Heart left ventricle (tissue), 16 donors: ENCODE measurements around the gene TMEM107. TPM values are rescaled to one million over a fixed set of nuclear protein-coding genes. Genes with fewer than 3 reads are reported as not detected.

Source experiments
- ATAC-seq, 4 donors: fragments of 200-7000 bp; cut with Tn5 transposase; one replicate each; pipeline ENCODE4 v1.9.1; 2020 to 2022; ENCODE audit warnings: moderate library complexity in 4 of 4, mild to moderate bottlenecking in 3 of 4, moderate number of reproducible peaks in 1 of 4
- DNase-seq, 5 donors: peaks; one replicate each; pipeline ENCODE4 v3.0.0-alpha.2; 2020
- H3K27ac ChIP-seq, 12 donors: fragments of 200-600 bp; sonication (generic) in 4 of 12; one replicate each; pipeline versions ENCODE4 v1.5.0 to v1.8.0; 2016 to 2022; ENCODE audit warnings: mild to moderate bottlenecking in 2 of 12
- H3K27me3 ChIP-seq, 9 donors: fragments of 200-600 bp; sonication (generic) in 2 of 9; one replicate each; pipeline versions ENCODE4 v1.5.1 to v1.8.0; 2016 to 2022; ENCODE audit warnings: mild to moderate bottlenecking in 3 of 9
- H3K36me3 ChIP-seq, 9 donors: fragments of 200-600 bp; sonication (generic) in 2 of 9; one replicate each; pipeline versions ENCODE4 v1.5.0 to v1.8.0; 2018 to 2022; ENCODE audit warnings: mild to moderate bottlenecking in 2 of 9
- H3K4me1 ChIP-seq, 12 donors: fragments of 200-600 bp; sonication (generic) in 4 of 12; one replicate each; pipeline versions ENCODE4 v1.5.0 to v1.8.0; 2016 to 2022; ENCODE audit warnings: mild to moderate bottlenecking in 3 of 12
- H3K4me3 ChIP-seq, 12 donors: fragments of 200-600 bp; sonication (generic) in 4 of 12; one replicate each; pipeline versions ENCODE4 v1.5.0 to v1.8.0; 2017 to 2022; ENCODE audit warnings: mild to moderate bottlenecking in 9 of 12, moderate library complexity in 4 of 12
- H3K9me3 ChIP-seq, 12 donors: fragments of 200-600 bp; sonication (generic) in 4 of 12; one replicate each; pipeline versions ENCODE4 v1.5.0 to v1.8.0; 2016 to 2022; ENCODE audit warnings: mild to moderate bottlenecking in 1 of 12
- POLR2A ChIP-seq, 2 donors: fragments of 450-650 bp; IDR thresholded peaks; one replicate each; pipeline ENCODE4 v1.6.1; 2017; ENCODE audit warnings: antibody characterized with exemption in 2 of 2, mild to moderate bottlenecking in 2 of 2, moderate library complexity in 2 of 2
- WGBS, 4 donors: extraction: QIAGEN DNeasy Blood & Tissue Kit in 2 of 4; methylation state at CpG; one replicate each; pipeline versions ENCODE4 v1.1.5 to v1.1.7; 2013 to 2018; 5-methylcytosine and 5-hydroxymethylcytosine counted together
- intact Hi-C, 10 donors: fragments of 100-400 bp; cut with DNase I; formaldehyde crosslinking; loops; one replicate each; pipeline versions ENCODE4 v1.11.1 to v1.14.2; 2022
- polyA plus RNA-seq, 2 donors: library from polyadenylated mRNA; stranded (reverse); fragments of 200-250 nt; gene quantifications; one replicate each; pipeline ENCODE4 v1.2.3, GENCODE V29; 2013
- total RNA-seq, 9 donors: library from RNA; depleted of rRNA in 2 of 9; stranded (reverse); fragments of >200 nt in 2 of 9; fragmentation: NEBNext Ultra II Directional in 3 of 9; extraction: Animal tissue kit (Norgen Biotek cat#: 25700) in 3 of 9; gene quantifications; one replicate each; pipeline versions ENCODE4 v1.1.0 to v1.2.4, GENCODE V29; 2016 to 2023
- TF ChIP-seq, protein P1 (sequence below), 12 donors: fragments of 200-600 bp; sonication (generic) in 4 of 12; IDR thresholded peaks; one replicate each; pipeline versions ENCODE4 v1.5.0 to v1.8.0; 2018 to 2022; ENCODE audit warnings: antibody characterized with exemption in 12 of 12, mild to moderate bottlenecking in 5 of 12
- donor health status: ischemic (EF 13 %, LVEDD 7.1; RV severe dilation, severe dysfunction).
- donor health status: healthy with polysubstance abuse.
- donor health status: DM: no; HTN: yes; CAD: no.
- donor health status: DM: no; HTN: no; CAD: no.
- donor health status: ischemic (EF 25% LVEDD 6.9; RV normal size, moderate dysfunction).
- donor health status: ischemic (EF 25% LVEDD 5.7; RV mildly dilated, moderate dysfunction).
- donor health status: healthy.
- donor health status: DM: yes; HTN: yes; CAD: no.
- donor health status: ischemic (EF 35%, LVEDD 5.7; RV mildly dilated, moderate dysfunction).
- donor health status: nonischemic (EF 11% LVEDD 7.7; RV severe dilation, severe dysfunction).
- donor health status: DM: yes; HTN: yes; CAD: no.
- donor health status: PGD.
- donor health status: ischemic (EF 29% LVEDD 5.4; RV normal size, mild dysfunction).
- donor health status: nonischemic (EF 23%, LVEDD 6.1; RV moderate dilation, normal function).

The TMEM107 gene
- total and polyA plus RNA-seq, 11 donors: 3.8 to 16.4 (median 8.4) TPM

DNA sequence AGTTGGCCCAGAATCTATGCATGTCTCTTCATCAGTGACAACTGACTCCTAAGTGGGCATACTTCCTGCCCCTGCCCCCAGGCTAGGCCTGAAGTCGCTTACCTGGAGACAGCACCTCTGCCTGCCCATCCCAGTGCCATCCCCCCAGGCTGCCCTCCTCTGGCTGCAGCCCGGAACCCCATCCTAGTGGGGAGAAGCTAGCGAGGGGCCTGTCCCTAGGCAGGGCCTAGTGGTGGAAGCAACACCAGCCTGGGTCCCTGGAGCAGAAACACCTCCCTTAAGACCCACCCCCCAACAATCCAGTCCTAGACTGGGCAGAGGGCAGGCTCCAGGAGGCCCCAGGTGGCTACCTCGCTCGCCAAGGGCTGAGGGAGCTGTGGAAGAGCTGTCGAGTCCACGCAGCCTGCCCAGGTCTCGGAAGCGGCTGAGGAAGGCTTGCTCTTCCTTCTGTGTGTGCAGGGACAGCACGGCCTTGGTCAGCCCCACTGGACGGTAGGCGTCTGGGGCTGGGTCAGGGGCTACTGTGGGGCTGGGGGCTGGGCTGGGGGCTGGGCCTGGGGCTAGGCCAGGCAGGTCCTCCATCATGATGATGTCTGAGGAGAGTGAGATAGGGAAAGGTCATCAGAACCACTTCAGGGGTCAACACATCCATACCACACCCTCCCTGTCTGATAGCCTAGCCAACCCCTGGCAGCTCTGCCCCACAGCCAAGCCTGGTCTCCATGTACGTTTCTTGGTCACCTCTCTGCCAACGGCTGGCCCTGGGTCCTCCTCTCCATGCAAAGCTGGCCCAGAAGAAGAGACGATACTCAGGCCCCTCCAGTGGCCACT is 31.6 kb downstream of the TMEM107 start:
- ATAC-seq (no peak), DNase-seq (peak in 1 of 5 donors; percentile 56)
- Histone ChIP-seq H3K4me1 (peaks cover 0 to 79% (median 15%) of the 10 kb centered on the region in 12 donors), H3K9me3 (no peaks in the 10 kb centered on the region), H3K36me3 (peaks cover 17 to 100% (median 100%) of the 10 kb centered on the region in 9 donors), H3K4me3 (no peak overlapping the region), H3K27ac (peak overlapping the region in 2 of 12 donors; percentile 87 to 100), H3K27me3 (no peaks in the 10 kb centered on the region)
- intact Hi-C loops: loop anchor here in 1 of 10 donors (10.0 kb wide), 1 partner anchor 300 kb away; no protein-coding TSS in a partner anchor
- 83 to 87% (median 85%) methylated on average over 12 to 15 of the region's 15 CpGs for WGBS, 4 donors
- TF ChIP-seq, protein P1, sequence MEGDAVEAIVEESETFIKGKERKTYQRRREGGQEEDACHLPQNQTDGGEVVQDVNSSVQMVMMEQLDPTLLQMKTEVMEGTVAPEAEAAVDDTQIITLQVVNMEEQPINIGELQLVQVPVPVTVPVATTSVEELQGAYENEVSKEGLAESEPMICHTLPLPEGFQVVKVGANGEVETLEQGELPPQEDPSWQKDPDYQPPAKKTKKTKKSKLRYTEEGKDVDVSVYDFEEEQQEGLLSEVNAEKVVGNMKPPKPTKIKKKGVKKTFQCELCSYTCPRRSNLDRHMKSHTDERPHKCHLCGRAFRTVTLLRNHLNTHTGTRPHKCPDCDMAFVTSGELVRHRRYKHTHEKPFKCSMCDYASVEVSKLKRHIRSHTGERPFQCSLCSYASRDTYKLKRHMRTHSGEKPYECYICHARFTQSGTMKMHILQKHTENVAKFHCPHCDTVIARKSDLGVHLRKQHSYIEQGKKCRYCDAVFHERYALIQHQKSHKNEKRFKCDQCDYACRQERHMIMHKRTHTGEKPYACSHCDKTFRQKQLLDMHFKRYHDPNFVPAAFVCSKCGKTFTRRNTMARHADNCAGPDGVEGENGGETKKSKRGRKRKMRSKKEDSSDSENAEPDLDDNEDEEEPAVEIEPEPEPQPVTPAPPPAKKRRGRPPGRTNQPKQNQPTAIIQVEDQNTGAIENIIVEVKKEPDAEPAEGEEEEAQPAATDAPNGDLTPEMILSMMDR (IDR thresholded peaks at IDR 0.05): no peak
- TF ChIP-seq POLR2A (IDR thresholded peaks at IDR 0.05): no peak

DNA sequence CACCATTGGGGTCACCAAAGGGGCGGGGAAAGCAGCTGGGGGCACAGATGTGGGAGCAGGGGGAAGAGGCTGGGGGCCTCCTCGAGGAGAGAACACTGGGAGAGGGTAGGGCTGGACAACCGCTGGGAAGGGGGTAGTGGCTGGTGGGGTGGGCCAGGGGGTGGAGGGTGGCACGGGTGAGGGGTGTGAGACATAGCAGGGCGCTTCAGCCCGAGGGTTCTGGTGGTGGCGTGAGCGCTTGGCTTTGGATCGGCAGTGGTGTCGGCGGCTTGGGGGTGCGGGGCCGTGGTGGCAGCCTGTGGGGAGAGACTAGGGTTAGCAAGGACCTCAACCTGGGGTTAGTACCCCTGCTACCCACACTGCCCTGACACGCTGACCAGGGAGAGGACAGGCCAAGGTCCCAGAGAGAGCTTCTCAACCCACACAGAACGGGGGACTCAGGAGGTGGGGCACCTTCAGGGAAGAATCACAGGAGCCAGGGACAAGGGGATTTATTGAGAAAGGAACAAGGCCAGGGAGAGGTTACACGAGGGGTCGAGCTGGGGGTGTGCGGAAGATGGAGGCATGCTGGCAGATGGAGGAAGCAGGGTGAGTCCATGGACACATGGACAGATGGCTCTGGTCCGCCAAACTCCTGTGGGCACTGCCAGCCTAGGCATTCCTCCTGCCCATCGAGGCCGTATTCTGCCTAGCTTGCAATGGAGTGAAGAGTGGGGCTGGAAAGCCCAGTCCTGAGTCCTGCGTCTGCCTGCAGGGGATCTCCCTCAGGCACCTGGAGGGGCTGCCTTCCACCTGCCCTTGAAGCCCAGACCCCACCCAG is 32.4 kb downstream of the TMEM107 start:
- peak in 2 of 5 donors; percentile 14 to 49 for DNase-seq
- intact Hi-C loops: loop anchor here in 1 of 10 donors (10.0 kb wide), 1 partner anchor 299 kb away; no protein-coding TSS in a partner anchor
- TF ChIP-seq, protein P1 (IDR thresholded peaks at IDR 0.05): no peak
- no peak for TF ChIP-seq POLR2A (IDR thresholded peaks at IDR 0.05)
- Histone ChIP-seq H3K27ac (peak overlapping the region in 2 of 12 donors; percentile 87 to 100), H3K27me3 (no peaks in the 10 kb centered on the region), H3K4me1 (peaks cover 0 to 77% (median 17%) of the 10 kb centered on the region in 12 donors), H3K4me3 (no peak overlapping the region), H3K36me3 (peaks cover 15 to 97% (median 95%) of the 10 kb centered on the region in 9 donors), H3K9me3 (no peaks in the 10 kb centered on the region)
- ATAC-seq: no peak
- 86 to 92% (median 90%) methylated on average over 21 to 22 of the region's 22 CpGs for WGBS, 4 donors

DNA sequence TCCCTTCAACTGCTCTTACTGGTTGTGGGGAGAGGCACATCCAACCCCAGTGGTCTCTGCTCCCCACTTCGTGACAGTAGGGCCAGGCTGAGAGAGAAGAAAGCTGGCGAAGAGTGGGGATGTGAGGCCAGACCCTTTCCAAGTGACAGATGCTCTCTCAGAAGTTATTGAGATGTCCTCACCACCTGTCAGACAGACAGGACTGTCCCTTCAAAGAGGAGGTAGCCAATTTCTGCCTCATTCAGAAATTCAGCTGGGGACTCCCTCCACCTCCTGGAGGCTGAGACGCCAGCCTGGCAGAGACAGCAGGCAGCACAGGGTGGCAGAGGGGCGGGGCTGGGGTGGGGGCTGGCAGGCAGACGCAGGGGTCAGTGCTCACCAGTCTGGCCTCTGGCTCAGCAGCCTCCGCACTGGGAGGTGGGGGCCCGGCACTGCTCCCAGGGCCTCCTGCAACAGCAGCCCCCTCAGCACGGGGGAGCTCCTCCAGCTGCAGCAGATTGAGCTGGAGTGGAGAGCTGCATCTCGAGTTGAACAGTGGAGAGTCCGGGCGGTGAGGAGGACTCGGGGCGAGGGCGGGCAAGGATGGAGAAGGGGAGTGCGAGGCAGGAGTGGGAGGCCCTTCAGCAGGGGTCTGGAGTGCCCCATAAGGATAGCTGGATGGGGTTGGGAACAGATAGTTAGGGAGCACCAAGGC is 33.1 kb downstream of the TMEM107 start:
- H3K4me3 ChIP-seq: no peak overlapping the region

More for the DNA sequence above, 33.1 kb downstream of the TMEM107 start:
- no peaks in the 10 kb centered on the region for H3K27me3 ChIP-seq
- H3K9me3 ChIP-seq: no peaks in the 10 kb centered on the region
- no peak for ATAC-seq
- 82 to 84% (median 83%) methylated on average over 15 of the region's 15 CpGs for WGBS, 4 donors
- peaks cover 3 to 75% (median 16%) of the 10 kb centered on the region in 12 donors for H3K4me1 ChIP-seq
- H3K27ac ChIP-seq: peak overlapping the region in 3 of 12 donors; percentile 8 to 100 (median 87)
- peaks cover 15 to 90% (median 87%) of the 10 kb centered on the region in 9 donors for H3K36me3 ChIP-seq
- no peak for TF ChIP-seq POLR2A (IDR thresholded peaks at IDR 0.05)
- TF ChIP-seq, protein P1 (IDR thresholded peaks at IDR 0.05): no peak
- no peak for DNase-seq
- intact Hi-C loops: loop anchor here in 1 of 10 donors (10.0 kb wide), 1 partner anchor 298 kb away; no protein-coding TSS in a partner anchor
